Esophagus muscularis mucosa (tissue), 3 donors: ENCODE data around the gene SAMD15.

Experiments used
- POLR2AphosphoS5 ChIP-seq, 2 donors: sonication (generic); formaldehyde crosslinking; IDR thresholded peaks; one replicate each; pipeline ENCODE4 v1.6.1; 2017; ENCODE audit warnings: antibody characterized with exemption in 2 of 2
- TF ChIP-seq, protein P1 (sequence below), 3 experiments: fragments of 200-600 bp in 2 of 3; fragments of 450-650 bp in 1 of 3; sonication (generic) in 2 of 3; IDR thresholded peaks; one replicate each; pipeline ENCODE4 v1.5.1; 2017 to 2019; ENCODE audit warnings: antibody characterized with exemption in 3 of 3, mild to moderate bottlenecking in 2 of 3, moderate library complexity in 1 of 3

DNA sequence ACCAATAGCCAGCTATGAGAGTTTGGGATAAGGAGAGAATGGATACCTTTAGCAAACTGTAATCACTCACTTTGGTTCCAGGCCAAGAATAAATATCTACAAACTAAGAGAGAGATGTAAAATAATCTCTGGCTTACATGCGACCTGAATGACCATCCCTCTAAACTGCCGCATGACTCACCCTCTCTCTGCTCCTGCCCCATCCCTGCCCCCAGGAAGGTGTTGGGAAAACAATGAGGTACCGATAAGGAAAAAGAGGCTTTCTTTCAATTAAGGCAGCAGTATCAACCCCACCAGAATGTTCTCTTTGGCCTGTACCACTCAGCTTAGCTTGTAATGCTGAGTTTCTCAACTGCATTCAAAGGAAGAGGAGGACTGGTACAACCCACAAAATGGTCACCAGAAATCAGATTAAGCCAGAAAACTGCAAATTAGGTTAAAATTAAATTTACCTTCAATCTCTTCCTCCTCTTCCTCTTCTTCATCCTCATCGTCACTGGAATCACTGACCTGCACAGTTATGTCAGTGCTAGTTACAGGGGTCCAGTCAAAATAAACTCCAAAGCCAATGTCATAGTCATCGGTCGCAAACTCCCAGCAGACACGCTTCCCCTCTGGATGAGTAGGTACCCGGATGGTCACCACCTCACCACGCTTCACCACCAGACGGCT is 34.3 kb upstream of the SAMD15 start:
- TF ChIP-seq, protein P1, sequence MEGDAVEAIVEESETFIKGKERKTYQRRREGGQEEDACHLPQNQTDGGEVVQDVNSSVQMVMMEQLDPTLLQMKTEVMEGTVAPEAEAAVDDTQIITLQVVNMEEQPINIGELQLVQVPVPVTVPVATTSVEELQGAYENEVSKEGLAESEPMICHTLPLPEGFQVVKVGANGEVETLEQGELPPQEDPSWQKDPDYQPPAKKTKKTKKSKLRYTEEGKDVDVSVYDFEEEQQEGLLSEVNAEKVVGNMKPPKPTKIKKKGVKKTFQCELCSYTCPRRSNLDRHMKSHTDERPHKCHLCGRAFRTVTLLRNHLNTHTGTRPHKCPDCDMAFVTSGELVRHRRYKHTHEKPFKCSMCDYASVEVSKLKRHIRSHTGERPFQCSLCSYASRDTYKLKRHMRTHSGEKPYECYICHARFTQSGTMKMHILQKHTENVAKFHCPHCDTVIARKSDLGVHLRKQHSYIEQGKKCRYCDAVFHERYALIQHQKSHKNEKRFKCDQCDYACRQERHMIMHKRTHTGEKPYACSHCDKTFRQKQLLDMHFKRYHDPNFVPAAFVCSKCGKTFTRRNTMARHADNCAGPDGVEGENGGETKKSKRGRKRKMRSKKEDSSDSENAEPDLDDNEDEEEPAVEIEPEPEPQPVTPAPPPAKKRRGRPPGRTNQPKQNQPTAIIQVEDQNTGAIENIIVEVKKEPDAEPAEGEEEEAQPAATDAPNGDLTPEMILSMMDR (IDR thresholded peaks at IDR 0.05): no peak
- no peak for TF ChIP-seq POLR2AphosphoS5 (IDR thresholded peaks at IDR 0.05)
